ENCODE measurements around the gene FCRLA. TPM values are rescaled to one million over a fixed set of nuclear protein-coding genes. Genes with fewer than 3 reads are reported as not detected.

Gene FCRLA
- total and polyA plus RNA-seq, 2 experiments from 2014 or later: 6.8 to 8.4 TPM

DNA sequence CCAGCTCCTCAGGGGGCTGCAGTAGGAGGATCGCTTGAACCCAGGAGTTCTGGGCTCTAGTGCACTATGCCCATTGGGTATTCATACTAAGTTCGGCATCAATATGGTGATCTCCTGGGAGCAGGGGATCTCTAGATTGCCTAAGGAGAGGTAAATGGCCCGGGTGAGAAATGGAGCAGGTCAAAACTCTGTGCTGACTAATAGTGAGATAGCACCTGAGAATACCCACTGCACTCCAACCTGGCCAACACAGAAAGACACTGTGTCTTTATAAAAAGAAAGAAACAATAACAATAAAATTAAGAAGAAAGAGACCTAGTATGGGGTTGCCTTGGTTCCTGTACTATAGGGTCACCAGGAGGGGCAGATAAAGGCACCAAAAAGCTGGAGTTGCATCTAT is 28.8 kb downstream of the FCRLA start:
- no peak overlapping the region for H3K4me3 ChIP-seq
- H3K4me2 ChIP-seq (ENCODE audit: unreplicated experiment): no peak overlapping the region
- no peaks in the 10 kb centered on the region for H4K20me1 ChIP-seq (ENCODE audit: insufficient read depth)
- no peak overlapping the region for H2AFZ ChIP-seq
- H3F3A ChIP-seq (ENCODE audit: insufficient read depth): peaks cover 40% of the 10 kb centered on the region
- H3K4me1 ChIP-seq (ENCODE audit: insufficient read depth): peaks cover 47% of the 10 kb centered on the region
- H3K79me2 ChIP-seq (ENCODE audit: insufficient read depth): no peaks in the 10 kb centered on the region
- no peak for TF ChIP-seq EZH2phosphoT487 (IDR thresholded peaks at IDR 0.05; ENCODE audit: insufficient read depth, low read depth)
- no peak for TF ChIP-seq EZH2 (IDR thresholded peaks at IDR 0.05; ENCODE audit: insufficient read depth, poor library complexity, severe bottlenecking)
- in situ Hi-C loops (cut with MboI): no loop called here
- H3K9me3 ChIP-seq (ENCODE audit: low read depth): no peaks in the 10 kb centered on the region
- no peaks in the 10 kb centered on the region for H3K27me3 ChIP-seq (replicated peaks; ENCODE audit: insufficient read depth)
- no peak overlapping the region for H3K27ac ChIP-seq
- H3K9me2 ChIP-seq (ENCODE audit: insufficient read depth): no peaks in the 10 kb centered on the region
- DNase-seq: no peak
- WGBS, 2 experiments (ENCODE audit: low coverage in 1 of 2, low lambda C conversion rate in 2 of 2, missing lambda C conversion rate in 2 of 2): 81 to 86% methylated on average over 3 of the region's 3 CpGs
- H3K36me3 ChIP-seq (ENCODE audit: low read depth): no peaks in the 10 kb centered on the region
- H3K9ac ChIP-seq: no peak overlapping the region

DNA sequence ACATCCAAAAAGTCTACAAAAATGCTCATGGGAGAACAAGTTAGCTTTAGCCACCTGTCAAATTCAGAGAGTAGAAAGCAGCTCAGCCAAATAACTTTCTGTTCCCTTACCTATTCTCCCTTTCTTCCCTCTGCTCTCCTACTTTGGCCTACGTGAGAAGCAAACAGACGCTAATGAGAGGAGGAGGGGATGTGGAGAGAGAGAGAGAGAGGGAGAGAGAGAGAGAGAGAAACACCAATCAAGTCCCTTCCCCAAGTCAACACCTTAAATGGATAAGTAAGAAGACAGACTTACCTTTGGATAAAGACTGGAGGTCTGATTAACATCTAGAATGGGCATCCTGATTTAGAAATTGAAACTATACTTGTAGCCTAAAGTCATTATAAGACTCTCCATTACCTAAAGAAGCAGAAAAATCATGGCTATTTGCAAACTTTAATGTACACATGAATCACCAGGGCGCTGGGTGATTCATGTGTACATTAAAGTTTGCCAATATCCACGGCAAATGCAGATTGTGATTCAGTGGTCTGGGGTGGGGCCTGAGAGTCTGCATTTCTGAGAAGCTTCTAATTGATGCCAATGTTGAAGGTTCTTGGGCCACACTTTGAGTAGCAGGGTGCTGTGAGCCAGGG is 29.4 kb downstream of the FCRLA start:
- Histone ChIP-seq H3K4me2 (ENCODE audit: unreplicated experiment) (peak overlapping the region; percentile 50), H3K9me3 (ENCODE audit: low read depth) (no peaks in the 10 kb centered on the region), H3K27me3 (replicated peaks; ENCODE audit: insufficient read depth) (no peaks in the 10 kb centered on the region), H3K79me2 (ENCODE audit: insufficient read depth) (no peaks in the 10 kb centered on the region), H3K27ac (peak overlapping the region; percentile 5; the same call in 1 of the 2 replicates), H3K9me2 (ENCODE audit: insufficient read depth) (no peaks in the 10 kb centered on the region), H3K4me3 (peak overlapping the region; percentile 18; the same call in 1 of the 2 replicates), H3K36me3 (ENCODE audit: low read depth) (no peaks in the 10 kb centered on the region), H4K20me1 (ENCODE audit: insufficient read depth) (no peaks in the 10 kb centered on the region), H3F3A (ENCODE audit: insufficient read depth) (peaks cover 38% of the 10 kb centered on the region), H3K4me1 (ENCODE audit: insufficient read depth) (peaks cover 44% of the 10 kb centered on the region), H2AFZ (peak overlapping the region; percentile 38; the same call in 1 of the 2 replicates), H3K9ac (0 out of 2 replicates have a peak overlapping the region, but pooled peaks have one; percentile 2)
- TF ChIP-seq EZH2phosphoT487 (IDR thresholded peaks at IDR 0.05; ENCODE audit: insufficient read depth, low read depth): no peak
- TF ChIP-seq EZH2 (IDR thresholded peaks at IDR 0.05; ENCODE audit: insufficient read depth, poor library complexity, severe bottlenecking): no peak
- 38 to 48% methylated on average over 4 of the region's 4 CpGs for WGBS, 2 experiments (ENCODE audit: low coverage in 1 of 2, low lambda C conversion rate in 2 of 2, missing lambda C conversion rate in 2 of 2)
- DNase-seq: peak; percentile 58
- in situ Hi-C loops (cut with MboI): no loop called here

DNA sequence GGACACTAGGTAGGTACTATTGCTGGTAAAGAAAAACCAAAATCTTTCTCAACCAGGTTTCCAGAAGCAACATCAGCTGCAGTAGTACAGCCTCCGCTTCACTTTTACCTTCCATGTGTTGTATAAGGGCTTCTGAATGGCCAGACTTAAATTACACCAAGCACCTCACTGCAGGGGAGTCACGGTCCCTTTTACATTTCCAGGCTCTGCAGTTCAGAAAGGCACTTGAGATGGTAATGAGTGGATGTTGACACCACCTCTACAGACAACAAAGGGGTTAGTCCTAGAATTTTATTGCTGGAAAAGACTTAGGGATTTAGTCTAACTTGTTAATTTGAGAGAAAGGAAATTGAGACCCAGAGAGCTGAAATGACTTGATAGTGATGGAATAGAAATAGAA is 30.6 kb downstream of the FCRLA start:
- Histone ChIP-seq H3F3A (ENCODE audit: insufficient read depth) (peaks cover 30% of the 10 kb centered on the region), H3K79me2 (ENCODE audit: insufficient read depth) (no peaks in the 10 kb centered on the region), H3K27me3 (replicated peaks; ENCODE audit: insufficient read depth) (no peaks in the 10 kb centered on the region), H4K20me1 (ENCODE audit: insufficient read depth) (no peaks in the 10 kb centered on the region), H3K4me3 (no peak overlapping the region), H3K4me1 (ENCODE audit: insufficient read depth) (peaks cover 42% of the 10 kb centered on the region), H3K9ac (no peak overlapping the region), H3K9me2 (ENCODE audit: insufficient read depth) (no peaks in the 10 kb centered on the region), H3K27ac (no peak overlapping the region), H3K9me3 (ENCODE audit: low read depth) (no peaks in the 10 kb centered on the region), H3K4me2 (ENCODE audit: unreplicated experiment) (no peak overlapping the region), H2AFZ (peak overlapping the region; percentile 20; the same call in 1 of the 2 replicates), H3K36me3 (ENCODE audit: low read depth) (no peaks in the 10 kb centered on the region)
- TF ChIP-seq EZH2phosphoT487 (IDR thresholded peaks at IDR 0.05; ENCODE audit: insufficient read depth, low read depth) (no peak), EZH2 (IDR thresholded peaks at IDR 0.05; ENCODE audit: insufficient read depth, poor library complexity, severe bottlenecking) (no peak)
- no peak for DNase-seq
- in situ Hi-C loops (cut with MboI): no loop called here
- WGBS, 2 experiments (ENCODE audit: low coverage in 1 of 2, low lambda C conversion rate in 2 of 2, missing lambda C conversion rate in 2 of 2): 76 to 79% methylated on average over 2 of the region's 2 CpGs

DNA sequence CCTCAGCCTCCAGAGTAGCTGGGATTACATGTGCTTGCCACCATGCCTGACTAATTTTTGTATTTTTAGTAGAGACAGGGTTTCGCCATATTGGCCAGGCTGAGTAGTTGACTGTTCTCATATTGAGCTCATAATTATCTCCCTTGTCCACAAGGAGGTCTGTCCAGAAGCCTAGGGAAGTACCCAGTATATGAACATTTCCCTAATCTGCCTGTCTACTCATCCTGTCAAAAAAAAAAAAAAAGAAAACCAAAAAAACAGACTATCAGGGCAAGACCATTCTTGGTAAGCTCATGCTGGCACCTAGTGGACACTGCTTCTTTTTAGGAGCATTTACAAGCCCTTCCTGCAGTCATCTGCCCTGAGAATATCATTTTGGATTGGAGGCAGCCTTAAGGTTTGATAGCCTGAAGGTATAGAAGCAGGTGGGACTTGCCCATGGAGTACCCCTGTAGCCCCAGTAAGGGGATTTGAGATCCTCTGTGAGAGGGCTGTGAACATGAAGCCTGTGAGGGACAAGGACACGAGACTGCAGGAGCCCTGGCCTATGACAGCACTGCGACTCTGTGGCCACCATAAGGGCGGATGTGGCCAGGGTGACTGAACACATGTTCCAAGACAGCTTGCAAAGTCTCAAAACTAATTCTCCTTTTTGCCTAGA is 31.7 kb downstream of the FCRLA start:
- H3F3A ChIP-seq (ENCODE audit: insufficient read depth): peaks cover 21% of the 10 kb centered on the region
- no peak overlapping the region for H3K9ac ChIP-seq
- H3K27me3 ChIP-seq (replicated peaks; ENCODE audit: insufficient read depth): no peaks in the 10 kb centered on the region
- no peak overlapping the region for H3K4me2 ChIP-seq (ENCODE audit: unreplicated experiment)
- no peaks in the 10 kb centered on the region for H4K20me1 ChIP-seq (ENCODE audit: insufficient read depth)
- no peaks in the 10 kb centered on the region for H3K79me2 ChIP-seq (ENCODE audit: insufficient read depth)
- no peak overlapping the region for H3K27ac ChIP-seq
- TF ChIP-seq EZH2 (IDR thresholded peaks at IDR 0.05; ENCODE audit: insufficient read depth, poor library complexity, severe bottlenecking) (no peak), EZH2phosphoT487 (IDR thresholded peaks at IDR 0.05; ENCODE audit: insufficient read depth, low read depth) (no peak)
- H3K9me3 ChIP-seq (ENCODE audit: low read depth): no peaks in the 10 kb centered on the region
- no peaks in the 10 kb centered on the region for H3K36me3 ChIP-seq (ENCODE audit: low read depth)
- H2AFZ ChIP-seq: no peak overlapping the region
- peaks cover 36% of the 10 kb centered on the region for H3K4me1 ChIP-seq (ENCODE audit: insufficient read depth)
- peak; percentile 90 for DNase-seq
- 87 to 89% methylated on average over 4 of the region's 4 CpGs for WGBS, 2 experiments (ENCODE audit: low coverage in 1 of 2, low lambda C conversion rate in 2 of 2, missing lambda C conversion rate in 2 of 2)
- H3K4me3 ChIP-seq: no peak overlapping the region
- in situ Hi-C loops (cut with MboI): no loop called here
- no peaks in the 10 kb centered on the region for H3K9me2 ChIP-seq (ENCODE audit: insufficient read depth)

Data from GM23248 (cell line).